GM10266 (cell line): ENCODE data around the gene PPIL4.

Source experiments
- DNase-seq: peaks from one replicate; pipeline ENCODE4 v3.0.0; 2012; ENCODE audit errors: extremely low spot score
- TF ChIP-seq, protein P1 (sequence below): IDR thresholded peaks from 2 replicates; pipeline ENCODE4 v1.5.1; 2012; ENCODE audit warnings: mild to moderate bottlenecking, low read depth; ENCODE audit not compliant: control insufficient read depth, insufficient read depth; ENCODE audit errors: missing control alignments

Gene PPIL4

DNA sequence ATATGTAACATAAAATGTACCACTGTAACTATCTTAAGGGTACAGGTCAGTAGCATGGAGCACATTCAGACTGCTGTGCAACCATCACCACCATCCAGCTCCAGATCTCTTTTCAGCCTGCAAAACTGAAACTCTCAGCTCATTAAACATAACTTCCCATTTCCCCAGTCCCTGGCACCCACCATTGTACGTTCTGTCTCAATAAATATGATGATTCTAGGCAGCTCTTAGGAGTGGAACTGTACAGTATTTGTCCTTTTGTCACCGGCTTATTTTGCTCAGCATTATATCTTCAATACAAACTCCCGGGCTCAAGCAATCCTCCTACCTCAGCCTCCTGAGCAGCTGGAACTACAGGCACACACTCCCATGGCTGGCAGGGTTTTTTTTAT, 62.5 kb downstream of the PPIL4 start:
- TF ChIP-seq, protein P1, sequence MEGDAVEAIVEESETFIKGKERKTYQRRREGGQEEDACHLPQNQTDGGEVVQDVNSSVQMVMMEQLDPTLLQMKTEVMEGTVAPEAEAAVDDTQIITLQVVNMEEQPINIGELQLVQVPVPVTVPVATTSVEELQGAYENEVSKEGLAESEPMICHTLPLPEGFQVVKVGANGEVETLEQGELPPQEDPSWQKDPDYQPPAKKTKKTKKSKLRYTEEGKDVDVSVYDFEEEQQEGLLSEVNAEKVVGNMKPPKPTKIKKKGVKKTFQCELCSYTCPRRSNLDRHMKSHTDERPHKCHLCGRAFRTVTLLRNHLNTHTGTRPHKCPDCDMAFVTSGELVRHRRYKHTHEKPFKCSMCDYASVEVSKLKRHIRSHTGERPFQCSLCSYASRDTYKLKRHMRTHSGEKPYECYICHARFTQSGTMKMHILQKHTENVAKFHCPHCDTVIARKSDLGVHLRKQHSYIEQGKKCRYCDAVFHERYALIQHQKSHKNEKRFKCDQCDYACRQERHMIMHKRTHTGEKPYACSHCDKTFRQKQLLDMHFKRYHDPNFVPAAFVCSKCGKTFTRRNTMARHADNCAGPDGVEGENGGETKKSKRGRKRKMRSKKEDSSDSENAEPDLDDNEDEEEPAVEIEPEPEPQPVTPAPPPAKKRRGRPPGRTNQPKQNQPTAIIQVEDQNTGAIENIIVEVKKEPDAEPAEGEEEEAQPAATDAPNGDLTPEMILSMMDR, result no peak
- no peak for DNase-seq

DNA sequence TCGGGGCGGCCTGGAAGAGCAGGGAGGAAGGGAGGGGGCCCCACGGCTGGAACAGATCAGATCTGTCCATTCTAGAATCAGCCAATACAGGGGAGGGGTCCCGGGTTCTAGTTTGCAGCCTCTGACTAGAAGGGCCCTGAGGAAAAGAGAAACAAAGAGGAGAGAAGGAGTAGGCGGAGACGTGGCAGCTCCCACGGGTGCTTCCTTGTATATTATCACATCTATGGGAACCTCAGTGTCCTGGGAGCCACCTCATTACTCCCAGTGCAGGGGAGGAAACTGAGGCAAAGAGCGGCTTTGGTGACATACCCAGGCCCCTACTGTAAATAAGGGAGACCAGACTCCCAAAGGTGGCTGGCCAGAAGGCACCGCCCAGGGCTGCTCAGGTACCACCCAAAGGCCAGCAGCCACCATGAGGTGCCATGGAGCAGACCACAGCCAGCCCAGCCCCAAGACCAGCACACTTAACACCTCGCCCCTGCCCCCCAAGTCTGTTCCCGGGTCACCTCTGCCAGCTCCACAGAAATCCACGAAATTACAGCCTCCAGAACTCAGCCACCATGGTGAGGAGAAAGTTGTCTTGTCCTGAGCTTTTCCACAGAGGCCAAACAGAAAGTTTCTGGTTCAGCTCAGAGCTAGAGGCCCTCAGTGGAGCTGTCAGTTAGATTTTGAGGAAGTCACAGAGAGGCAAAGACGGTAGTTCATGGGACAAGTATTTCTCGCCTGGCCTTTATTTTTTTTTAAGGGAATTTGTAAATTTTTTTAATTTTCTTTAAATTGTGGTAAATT, 63.1 kb downstream of the PPIL4 start:
- TF ChIP-seq, protein P1, result no peak
- DNase-seq, result no peak

DNA sequence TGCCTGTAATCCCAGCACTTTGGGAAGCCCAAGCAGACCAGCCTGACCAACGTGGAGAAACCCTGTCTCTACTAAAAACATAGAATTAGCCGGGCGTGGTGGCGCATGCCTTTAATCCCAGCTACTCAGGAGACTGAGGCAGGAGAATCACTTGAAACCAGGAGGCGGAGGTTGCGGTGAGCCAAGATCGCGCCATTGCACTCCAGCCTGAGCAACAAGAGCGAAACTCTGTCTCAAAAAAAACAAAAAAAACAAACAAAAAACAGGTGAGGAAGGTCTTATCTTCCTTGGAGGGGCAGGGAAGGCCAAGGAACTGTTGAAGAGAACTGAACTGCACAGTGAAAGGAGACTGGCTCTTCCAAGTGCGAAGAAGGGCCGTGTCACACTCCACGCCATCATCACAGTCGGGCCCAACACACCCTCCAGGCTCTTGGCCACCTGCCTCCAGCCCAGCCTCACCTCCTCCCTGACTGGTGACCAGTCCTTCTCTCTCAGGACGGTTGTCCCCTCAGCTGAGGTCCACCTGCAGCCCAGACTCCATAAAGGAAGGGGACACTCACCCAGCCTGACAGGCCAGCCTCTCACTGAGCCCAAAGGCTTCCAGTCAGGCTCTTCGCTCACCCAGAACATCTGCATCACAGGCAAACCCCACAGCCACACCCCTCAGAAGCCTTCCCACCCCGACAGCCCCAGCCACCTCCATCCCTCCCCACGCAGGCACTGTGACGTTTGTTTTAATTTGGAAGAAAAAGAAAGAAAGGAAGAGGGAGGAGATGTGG, 65.2 kb downstream of the PPIL4 start:
- TF ChIP-seq, protein P1, result no peak

DNA sequence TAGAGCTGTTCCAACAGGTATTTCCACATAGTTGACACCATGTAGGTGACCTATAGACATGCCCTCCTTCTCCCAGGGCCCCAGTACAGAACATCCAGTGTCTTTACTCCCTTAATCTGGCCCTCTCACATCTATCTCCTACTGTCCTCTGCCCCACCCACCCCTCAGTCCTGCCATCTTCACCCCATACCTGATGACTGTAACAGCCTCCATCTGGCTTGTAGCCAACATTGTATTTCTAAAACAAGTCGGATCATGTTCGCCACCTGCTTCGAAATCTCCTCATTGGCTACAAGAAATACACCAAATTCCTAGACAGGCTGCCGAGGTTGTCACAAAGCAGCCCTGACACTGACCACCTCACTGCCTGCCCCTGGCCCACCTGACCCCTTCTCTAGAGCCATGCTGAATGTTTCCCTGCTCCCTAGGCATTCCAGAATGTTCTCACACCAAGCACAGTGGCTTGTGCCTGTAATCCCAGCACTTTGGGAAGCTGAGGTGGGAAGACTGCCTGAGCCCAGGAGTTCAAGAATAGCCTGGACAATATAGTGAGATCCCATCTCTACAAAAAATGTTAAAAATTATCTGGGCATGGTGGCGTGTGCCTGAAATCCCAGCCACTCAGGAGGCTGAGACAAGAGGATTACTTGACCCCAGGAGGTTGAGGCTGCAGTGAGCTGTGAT, 67.1 kb downstream of the PPIL4 start:
- DNase-seq, result no peak
- TF ChIP-seq, protein P1, result no peak

More for the DNA sequence above, 65.2 kb downstream of the PPIL4 start:
- no peak for DNase-seq

DNA sequence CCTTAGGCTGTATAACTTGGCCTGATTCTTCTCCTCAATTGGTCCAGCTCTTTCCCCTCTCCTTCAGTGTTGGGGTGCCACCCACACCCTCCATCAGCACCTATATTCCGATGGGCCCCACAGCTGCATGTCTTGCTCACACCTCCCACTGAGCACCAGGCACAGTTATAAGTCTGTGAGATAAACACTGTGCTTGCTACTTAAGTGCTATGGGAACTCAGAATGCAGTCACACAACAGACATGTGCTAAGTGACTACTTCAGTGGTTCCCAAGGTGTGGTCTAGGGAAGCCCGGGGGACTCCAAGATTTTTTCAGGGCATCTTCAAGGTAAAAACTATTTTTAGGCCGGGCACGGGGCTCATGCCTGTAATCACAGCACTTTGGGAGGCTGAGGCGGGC, 68.3 kb downstream of the PPIL4 start:
- TF ChIP-seq, protein P1, result no peak

DNA sequence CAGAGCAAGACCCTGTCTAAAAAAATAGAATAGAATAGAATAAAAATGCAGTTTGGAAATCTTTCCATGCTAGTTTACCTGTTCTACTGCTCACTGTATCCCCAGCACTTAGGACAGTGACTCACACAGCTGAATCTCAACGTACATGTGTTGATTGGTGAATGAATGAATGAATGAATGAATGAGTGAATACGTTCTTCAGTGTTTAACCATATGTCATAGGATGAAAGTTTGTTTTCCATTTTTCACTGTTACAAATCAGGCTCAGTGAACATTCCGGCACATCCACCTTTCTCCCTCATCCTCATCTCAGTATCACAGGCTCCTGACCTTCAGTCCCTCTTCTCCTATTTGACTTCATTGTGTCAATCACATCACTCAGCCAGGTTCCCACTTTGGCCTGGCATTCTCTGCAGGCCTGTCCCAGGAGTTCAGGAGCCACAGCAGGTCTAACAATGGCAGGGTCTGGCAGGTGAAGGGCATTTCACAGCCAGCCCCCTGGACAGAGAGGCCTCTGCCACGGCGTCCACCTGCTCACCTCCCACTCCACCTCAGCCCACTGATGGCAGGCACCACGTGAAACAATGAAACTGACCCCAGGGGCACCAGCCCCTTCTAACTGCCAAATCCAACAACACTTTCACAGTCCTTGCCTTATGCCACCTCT, 68.9 kb downstream of the PPIL4 start:
- TF ChIP-seq, protein P1, result no peak
- DNase-seq, result no peak

More for the DNA sequence above, 68.3 kb downstream of the PPIL4 start:
- no peak for DNase-seq
